Ramos (cell line): ENCODE data around the gene USP49.
"Not testable (repeated sequence)": the region's sequence is repeated elsewhere in the genome, so short reads cannot be mapped to it uniquely, and the experiment has no call there.

Experiments
- in situ Hi-C: fragments of 300-500 bp; cut with MboI; formaldehyde crosslinking; loops from one replicate; pipeline ENCODE4 v1.14.3; 2022; ENCODE audit warnings: low sequenced_read_pairs; ENCODE audit not compliant: unreplicated experiment

USP49 gene

DNA sequence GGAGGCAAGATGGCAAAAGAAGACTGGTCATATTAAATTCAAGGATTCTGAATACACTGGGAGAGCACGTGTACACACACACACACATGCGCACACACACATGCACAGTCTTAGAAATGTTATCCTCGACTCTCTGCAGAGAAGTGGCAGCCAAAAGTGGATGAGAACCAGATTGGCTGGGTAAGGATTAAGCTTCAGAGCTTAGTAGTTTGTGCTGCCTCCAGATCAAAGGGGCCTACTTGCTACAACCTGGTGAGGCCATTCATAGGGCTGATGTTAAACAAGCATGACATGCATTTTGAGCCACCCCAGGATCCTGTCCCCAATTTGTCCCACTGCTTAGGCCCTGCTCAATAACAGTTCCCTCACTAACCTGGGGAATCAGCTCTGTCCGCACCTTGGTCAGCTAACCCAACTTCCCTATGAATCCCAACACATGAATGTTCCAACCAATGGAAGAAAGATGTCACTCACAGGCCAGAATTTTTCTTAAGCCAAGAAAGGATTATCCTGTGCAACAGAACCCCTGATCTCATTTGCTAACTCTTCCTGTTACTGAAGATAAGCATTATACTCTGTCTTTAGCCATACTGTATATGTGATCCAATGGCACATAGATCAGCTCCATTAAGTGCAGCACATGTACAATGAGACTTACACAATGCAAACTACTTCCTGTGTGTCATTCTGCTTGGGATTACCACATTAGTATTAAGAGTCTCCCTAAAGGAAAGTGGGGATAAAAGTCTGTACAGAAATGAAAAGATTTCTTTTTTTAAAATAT lies 76.7 kb downstream of the USP49 start:
- in situ Hi-C loops: no loop called here

DNA sequence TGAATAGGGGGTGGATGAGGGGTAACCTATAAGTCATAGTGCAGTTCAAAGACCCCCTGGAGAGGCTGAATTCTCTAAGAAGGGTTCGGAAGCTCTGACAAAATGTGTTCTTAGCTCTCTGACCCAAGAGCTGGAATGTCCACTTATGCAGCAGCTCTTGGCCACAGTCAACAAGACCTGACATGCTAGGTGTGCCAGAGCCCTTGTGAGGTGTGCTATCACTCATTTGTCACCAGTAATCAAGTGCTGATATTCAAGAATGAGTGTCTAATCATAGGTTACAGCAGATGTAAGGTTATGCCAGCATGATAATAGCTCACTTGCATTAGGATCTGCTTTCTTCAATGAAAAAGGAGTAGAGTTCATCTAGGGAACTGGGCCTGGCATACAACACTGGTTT lies 79.6 kb downstream of the USP49 start:
- in situ Hi-C loops: no loop called here

DNA sequence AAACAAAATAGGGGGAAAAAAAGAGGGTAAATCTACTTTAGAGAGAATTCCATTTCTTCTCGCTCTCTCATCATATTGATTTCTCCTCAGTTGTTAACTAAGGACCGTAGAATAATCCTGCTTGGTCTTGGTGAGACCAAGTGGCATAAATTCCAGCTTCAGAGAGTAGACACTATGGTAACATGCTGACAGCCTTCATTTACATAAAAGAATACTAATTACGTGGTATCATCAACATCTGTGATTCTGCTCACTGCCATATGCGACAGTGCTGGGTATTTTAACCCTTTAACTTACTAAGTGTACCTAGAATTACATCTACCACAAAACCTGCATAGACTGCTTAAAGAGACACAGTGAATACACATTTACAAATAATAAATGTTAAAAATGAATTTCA lies 80.5 kb downstream of the USP49 start:
- in situ Hi-C loops: no loop called here

DNA sequence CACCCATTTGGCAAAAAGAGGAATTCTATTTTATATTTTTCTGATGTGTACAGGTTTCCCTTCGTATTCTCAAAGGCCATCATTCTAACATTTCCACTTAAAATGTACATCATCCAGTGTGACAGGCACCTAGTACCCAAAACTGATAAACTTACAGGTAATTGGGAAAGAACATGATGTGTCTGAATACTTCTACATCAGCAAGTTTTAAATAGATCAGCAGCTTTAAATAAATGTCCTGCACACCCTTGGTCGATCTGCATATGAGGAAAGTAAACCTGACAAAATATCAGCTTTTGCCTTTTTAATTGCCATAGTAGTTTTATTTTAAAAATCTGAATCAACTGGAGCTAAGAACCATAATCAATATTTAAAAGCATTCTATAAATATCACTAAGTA lies 81.2 kb downstream of the USP49 start:
- in situ Hi-C loops: no loop called here

DNA sequence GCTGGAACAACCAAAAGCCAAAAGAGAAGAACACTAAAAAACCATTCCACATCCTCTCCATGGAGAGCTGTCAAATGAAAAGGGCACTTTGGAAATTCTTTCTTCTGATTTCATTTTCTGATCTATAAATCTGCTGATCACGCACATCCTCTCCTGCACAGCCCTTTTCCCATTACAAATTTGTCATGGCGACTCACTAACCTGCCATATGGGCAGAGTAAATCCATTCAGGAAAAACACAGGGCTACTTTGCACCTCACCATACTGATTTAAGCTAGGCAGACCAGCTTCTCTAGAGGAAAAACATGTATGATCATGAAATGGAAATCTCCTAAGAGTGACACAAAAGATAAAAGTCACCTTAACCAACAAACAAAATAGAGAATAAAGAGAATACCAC lies 81.7 kb downstream of the USP49 start:
- in situ Hi-C loops: no loop called here

DNA sequence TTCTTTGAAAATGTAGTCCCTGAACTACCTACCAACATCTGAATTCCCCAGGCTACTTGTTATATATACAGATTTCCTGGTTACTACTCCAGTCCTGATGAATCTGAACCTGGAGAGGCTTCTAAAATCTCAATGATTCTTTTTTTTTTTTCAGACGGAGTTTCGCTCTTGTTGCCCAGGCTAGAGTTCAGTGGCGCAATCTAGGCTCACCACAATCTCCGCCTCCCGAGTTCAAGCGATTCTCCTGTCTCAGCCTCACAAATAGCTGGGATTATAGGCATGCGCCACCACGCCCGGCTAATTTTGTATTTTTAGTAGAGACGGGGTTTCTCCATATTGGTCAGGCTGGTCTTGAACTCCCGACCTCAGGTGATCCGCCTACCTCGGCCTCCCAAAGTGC lies 83.2 kb downstream of the USP49 start:
- in situ Hi-C loops: not testable (repeated sequence)

DNA sequence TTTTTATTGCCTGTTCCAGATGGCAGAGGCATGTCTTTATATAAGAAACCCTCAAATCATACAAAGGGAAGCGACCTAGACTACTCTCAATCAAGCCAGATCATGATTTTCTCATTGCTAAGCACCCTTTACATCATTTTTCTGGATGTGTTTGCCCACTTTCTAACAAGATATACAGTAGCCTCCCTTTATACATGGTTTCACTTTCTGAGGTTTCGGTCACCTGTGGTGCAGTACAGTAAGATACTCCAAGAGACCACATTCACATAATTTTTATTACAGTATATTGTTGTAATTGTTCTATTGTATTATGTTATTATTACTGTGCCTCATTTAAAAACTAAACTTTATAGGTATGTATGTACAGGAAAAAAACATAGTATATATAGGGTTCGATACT lies 84.1 kb downstream of the USP49 start:
- in situ Hi-C loops: no loop called here

DNA sequence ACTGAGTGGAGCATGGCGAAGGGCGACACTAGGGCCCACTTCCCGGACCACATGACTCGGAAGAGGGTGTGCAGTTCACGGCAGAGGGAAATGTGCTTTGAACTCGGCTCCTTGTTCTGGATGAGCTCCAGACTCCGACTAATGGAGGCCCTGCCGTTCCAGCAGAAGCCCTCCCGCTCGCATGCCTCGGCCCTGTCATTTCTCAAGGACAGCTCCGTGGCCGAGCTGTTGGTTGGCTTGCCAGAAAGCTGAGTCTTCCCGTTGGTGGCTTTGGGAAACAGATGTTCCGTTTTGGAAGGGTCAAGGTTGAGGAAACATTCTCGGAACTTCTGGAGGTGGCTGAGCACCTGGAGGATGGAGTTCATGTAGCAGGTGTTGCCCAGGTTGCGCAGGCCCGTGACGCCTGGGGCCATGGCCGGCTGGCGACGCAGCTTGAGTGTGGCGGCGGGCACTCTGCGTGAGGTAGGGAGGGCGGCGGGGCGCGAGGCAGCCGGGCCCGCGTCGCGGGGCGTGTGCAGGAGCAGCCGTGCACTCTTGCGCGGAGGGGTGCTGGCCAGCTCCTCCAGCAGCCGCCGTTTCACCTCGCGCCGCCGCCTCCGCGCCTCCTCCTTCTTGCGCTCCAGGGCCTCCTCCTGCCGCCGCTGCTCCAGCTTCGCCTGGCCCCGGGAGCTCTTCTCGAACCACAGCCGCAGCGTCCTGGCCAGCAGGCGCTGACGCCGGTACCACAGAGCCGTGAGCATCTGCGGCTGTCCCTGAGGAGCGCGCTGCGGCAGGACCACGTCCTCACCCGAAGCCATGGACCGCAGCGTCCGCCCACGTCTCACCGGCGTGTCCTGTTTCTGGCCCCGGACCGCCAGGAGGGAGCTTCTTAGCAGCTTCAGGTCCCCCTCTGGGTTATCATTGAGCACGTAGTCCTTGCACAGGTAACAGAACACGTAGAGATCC lies 89.1 kb downstream of the USP49 start:
- in situ Hi-C loops: no loop called here

DNA sequence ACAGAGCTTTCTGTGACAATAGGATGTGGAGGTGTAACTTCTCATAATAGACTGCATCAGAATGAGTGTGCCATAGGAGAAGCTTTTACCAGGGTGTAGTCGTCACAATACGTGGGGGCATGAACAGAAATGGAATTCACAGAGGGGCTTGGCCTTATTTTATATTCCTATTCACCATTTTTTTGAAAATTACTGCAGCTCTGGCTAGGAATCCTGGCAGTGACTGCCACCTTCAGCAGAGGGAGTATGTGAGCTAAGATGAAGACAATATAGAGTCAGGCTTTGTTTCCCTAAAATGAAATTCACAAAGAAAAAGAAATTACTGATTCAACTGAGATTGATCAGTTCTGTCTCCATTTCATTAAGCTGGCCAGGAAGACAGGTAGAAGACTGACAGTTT lies 93.8 kb downstream of the USP49 start:
- in situ Hi-C loops: no loop called here

DNA sequence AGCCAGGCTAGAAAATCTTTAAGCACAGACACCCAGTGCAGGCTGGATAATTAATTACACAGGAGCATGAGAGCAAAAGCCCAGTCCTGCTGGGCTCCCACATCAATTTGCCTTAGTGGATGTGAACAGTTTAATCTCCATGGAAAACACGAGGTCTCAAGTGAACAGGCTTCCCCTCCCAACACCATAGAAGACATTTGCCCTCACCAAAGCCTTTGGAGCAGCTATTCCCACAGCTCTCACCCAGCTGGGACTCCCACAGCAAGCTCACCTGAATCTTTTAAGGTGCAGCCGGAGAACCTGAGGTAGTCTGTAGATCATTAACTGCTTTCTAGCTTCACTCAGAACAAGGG lies 95.6 kb downstream of the USP49 start:
- in situ Hi-C loops: no loop called here

DNA sequence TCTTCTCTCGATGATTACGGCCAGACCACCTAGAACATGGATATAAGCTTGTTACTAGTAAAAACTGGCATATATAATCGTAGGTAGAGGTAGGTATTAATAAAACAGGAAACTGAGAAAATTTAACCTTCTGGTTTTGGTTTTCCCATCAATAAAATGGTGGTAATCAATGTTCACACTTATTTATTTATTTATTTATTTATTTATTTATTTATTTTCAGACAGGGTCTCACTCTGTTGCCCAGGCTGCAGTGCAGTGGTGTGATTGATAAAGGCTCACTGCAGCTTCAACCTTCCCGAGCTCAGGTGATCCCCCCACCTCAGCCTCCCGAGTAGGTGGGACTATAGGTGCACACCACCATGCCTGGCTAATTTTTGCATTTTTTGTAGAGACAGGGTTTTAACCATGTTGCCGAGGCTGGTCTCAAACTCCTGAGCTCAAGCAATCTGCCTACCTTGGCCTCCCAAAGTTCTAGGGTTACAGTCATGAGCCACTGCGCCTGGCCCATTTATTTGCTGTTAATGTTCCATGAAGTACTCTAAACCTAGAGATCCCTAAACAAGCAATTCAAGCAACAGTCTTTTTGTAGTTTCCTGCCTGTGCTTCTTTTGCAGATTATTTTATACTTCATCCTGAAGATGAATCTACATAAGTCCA lies 96.1 kb downstream of the USP49 start:
- in situ Hi-C loops: no loop called here

DNA sequence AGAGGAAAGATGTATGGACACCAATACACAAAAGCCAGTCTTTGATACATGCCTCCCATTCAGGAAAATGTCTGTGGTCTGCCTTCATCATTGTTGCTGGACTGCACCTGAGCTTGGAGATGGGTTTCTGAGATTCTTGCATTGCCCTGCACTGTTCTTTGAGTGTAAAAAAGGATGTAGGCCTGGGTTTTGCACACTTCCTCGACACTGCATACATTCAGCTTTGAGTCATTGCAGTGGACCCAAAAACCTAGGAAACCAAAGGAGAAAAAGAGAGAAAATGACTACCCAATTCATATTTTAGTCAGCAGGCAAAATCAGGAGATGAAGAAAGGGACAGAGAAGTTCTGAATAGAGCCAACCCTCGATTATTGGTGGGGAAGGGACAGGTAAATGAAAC lies 98.7 kb downstream of the USP49 start:
- in situ Hi-C loops: no loop called here

DNA sequence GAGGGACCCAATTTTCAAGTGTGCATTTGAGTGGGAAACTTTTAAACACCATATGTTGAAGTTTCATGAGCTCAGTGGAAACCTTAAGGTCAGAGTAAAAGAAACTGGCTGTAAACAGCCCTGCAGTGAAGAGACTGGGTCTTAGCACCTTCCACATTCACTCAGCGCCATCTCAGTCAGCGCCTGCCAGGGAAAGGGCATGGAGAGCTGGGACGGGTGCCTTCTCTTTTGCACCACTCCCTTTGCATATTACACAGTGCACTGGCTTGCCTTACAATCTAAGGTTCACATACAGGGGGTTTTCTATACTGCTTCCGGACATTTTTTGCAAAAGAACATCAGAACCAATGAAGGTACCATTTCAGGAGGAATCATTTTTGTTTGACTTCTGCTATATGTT lies 103.2 kb downstream of the USP49 start:
- in situ Hi-C loops: no loop called here

DNA sequence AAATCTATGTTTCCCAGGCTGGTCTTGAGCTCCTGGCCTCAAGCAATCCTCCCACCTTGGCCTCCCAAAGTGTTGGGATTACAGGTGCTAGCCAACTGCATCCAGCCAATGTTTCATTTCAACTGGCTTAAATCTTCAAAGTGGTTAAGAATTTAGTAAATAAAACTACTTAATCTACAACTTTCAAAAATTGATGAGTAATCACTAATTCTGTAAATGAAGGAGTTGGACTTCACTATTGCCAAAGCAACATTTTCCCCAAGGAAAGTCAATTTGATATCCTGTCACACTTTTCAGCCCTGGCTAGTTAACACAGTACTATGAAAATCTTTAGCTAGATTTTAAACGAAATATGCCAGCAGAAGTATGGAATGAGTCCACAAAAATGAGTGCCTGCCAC lies 103.9 kb downstream of the USP49 start:
- in situ Hi-C loops: no loop called here

DNA sequence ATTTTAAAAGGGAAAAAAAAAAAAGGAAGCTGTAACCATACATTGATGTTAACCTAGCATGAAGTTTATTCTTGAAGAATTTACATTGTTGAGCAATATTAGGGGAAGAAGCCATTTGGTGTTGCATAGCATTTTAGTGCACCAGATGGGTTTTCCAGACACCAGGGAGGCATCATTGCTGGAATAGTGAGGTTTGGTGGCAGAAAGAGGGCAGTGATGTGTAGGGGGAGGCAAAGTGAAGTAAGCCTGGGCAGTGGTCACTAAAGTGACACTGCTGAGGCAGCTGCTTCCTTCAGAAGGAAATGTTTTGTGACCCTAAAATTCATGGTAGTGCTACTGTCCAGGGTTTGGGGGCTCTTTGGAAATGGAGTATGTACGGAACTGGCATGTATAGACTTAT lies 105.1 kb downstream of the USP49 start:
- in situ Hi-C loops: no loop called here

DNA sequence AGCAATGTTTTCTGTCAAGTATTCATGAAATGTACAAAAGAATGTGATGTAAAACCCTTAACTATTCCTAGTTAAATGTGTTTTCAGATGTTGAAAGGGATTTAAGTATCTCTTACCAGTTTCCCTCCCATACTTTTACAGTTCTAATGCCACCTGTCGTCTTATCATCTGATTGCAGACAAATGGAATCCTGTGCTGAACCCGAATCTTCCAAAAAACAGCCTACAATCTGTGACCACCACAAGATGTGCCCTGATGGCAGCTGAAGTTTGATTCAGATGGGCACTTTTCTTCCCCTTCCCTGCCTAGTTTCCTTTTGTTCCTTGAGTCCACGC lies 105.8 kb downstream of the USP49 start:
- in situ Hi-C loops: loop anchor here (5.0 to 10.0 kb wide), 2 partner anchors 135 to 258 kb away; partner anchors contain the start of genes BYSL and MED20

DNA sequence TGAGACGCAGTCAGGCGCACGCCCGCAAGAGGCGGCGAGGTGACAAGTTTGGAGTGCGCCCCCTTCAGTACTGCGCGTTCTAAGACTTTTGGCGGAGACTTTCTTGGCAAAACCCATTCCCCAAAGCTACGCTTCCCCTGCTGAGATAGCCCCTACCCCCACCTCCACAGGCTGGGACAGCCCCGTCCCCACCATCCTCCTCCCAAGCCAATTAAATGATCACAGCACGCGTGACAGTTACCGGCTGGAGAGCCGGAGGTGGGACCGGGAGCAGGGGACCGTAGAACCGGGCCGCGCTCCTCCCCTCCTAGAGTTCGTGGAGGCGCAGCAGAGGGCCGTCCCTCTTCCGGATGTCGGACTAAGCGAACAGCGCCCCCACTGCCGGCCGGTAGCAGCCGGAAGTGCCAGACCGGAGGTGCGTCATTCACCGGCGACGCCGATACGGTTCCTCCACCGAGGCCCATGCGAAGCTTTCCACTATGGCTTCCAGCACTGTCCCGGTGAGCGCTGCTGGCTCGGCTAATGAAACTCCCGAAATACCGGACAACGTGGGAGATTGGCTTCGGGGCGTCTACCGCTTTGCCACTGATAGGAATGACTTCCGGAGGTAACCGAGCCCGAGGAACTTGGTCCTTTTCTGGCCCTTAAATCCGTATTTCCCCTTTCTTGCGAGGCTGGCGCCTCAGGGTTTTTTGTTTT lies 107.8 kb downstream of the USP49 start, which contains the start of gene TOMM6:
TSS of gene TOMM6 (plus strand) at position 476 of the 699 bp plus-strand sequence. CDS start at position 480, 4 bp downstream.
- in situ Hi-C loops: loop anchor here (5.0 to 10.0 kb wide), 2 partner anchors 137 to 260 kb away; partner anchors contain the start of genes BYSL and MED20

DNA sequence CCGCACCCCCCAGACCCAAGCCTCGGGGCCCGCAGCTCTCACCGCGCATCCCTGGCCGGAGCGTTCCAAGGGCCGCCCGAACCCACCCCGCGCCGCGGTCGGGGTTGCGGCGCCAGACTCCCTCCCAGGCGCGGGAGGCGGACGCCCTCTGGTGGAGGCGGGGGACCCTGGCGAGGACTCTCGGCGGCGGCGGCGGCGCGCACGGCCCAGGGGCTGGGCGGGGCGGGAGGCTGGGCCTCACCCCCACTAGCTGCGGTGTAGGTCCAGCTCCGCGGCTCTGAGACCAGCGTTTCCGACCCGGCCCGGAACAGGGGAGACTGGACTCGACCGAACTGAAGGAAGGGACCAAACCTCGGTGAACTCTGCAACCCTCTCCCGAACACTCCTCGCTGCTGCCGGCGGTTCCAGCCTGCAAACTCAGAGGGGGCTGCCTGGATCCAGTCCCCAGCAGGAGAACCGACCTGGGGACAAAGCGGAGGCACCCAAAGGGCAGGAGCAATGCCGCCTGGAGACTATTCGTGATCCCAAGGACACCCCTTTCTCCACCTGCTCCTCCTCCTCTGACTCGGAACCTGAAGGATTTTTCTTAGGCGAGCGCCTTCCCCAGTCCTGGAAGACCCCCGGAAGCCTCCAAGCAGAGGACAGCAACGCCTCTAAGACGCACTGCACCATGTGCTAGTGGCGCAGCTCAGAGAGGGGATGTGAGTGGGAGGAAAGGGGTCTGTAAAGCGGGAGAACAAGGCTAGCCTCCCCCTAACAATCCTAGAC lies 108.5 kb downstream of the USP49 start:
- in situ Hi-C loops: loop anchor here (5.0 to 10.0 kb wide), 2 partner anchors 138 to 261 kb away; partner anchors contain the start of genes BYSL and MED20

DNA sequence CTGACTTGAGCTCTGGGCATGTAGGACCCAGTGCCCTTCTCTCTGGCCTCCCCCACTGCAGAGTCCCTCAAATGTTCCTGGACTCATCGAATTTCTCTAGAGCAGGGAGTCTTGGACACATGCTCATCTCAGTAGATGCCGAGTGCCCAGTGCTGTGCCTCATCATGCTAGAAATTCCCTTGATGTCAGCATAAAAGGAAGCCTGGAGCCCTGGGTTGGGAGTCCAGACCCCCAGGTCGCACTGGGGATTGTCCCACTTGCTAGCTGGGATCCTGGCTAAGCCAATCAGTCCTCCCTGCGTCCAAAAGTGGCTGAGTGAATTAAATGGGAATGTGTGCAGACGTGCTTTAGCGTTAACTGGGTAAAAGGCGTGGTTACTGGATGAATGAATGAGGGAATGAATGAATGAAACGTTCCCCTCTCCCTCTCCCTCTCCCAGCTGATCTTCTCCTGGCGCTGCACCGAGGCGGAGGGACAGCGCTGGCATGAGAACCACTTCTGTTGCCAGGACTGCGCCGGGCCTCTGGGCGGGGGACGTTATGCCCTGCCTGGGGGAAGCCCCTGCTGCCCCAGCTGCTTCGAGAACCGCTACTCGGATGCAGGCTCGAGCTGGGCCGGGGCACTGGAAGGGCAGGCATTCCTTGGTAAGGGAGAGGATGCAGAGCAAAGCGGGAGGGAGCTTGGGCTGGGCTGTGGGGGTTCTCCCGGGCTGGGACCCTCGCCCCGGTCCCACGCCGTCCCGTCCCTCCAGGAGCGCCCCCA lies 109.3 kb downstream of the USP49 start:
- in situ Hi-C loops: loop anchor here (5.0 to 10.0 kb wide), 2 partner anchors 139 to 261 kb away; partner anchors contain the start of genes BYSL and MED20
